ENCODE measurements around the gene MAD1L1. TPM values are rescaled to one million over a fixed set of nuclear protein-coding genes. Genes with fewer than 3 reads are reported as not detected.

The MAD1L1 gene
- total RNA-seq, 1 experiment from 2014 or later, result 46.7 TPM

- TF ChIP-seq CTCF (conservative IDR thresholded peaks at IDR 0.05; ENCODE audit: low read depth, low read length), result no peak
- TF ChIP-seq EZH2 (IDR thresholded peaks at IDR 0.05; ENCODE audit: borderline replicate concordance, low read depth, low read length, poor library complexity, severe bottlenecking), result no peak
- no peak overlapping the region for H3K27ac ChIP-seq (ENCODE audit: low read depth, low read length, poor library complexity, severe bottlenecking)
- POLR2A ChIA-PET (ENCODE audit: low non-redundant PET), result no interaction called here
- no peak for DNase-seq (ENCODE audit: low spot score)
- no peaks in the 10 kb centered on the region for H3K27me3 ChIP-seq (replicated peaks; ENCODE audit: insufficient read depth, low read depth, low read length, poor library complexity)
- H3K4me3 ChIP-seq (ENCODE audit: low read depth, low read length, poor library complexity, severe bottlenecking), result no peak overlapping the region
- intact Hi-C loops (cut with micrococcal nuclease; ENCODE audit: unreplicated experiment), result no loop called here
- no TSS peak for BruUV-seq (replicated peaks)
- no peaks in the 10 kb centered on the region for H3K9me3 ChIP-seq (ENCODE audit: low read depth, low read length, poor library complexity, severe bottlenecking)
- CTCF ChIA-PET, result interaction anchor here (1.3 kb wide), 1 partner anchor 38 kb away, joined by 3 read pairs; no protein-coding TSS in a partner anchor
- H3K36me3 ChIP-seq (ENCODE audit: insufficient read depth, low read length, poor library complexity, severe bottlenecking), result no peaks in the 10 kb centered on the region
- peaks cover 8% of the 10 kb centered on the region for H3K4me1 ChIP-seq (ENCODE audit: insufficient read depth, low read length, poor library complexity, severe bottlenecking)
Observed at GRCh38 chr7:2003451-2003930, 229.3 kb downstream of the MAD1L1 start.

GRCh38 chr7:2002561-2003450, 229.9 kb downstream of the MAD1L1 start:
- TF ChIP-seq EZH2 (IDR thresholded peaks at IDR 0.05; ENCODE audit: borderline replicate concordance, low read depth, low read length, poor library complexity, severe bottlenecking), result no peak
- no peak for TF ChIP-seq CTCF (conservative IDR thresholded peaks at IDR 0.05; ENCODE audit: low read depth, low read length)
- CTCF ChIA-PET, result no interaction called here
- BruUV-seq (replicated peaks), result no TSS peak
- POLR2A ChIA-PET (ENCODE audit: low non-redundant PET), result no interaction called here
- H3K36me3 ChIP-seq (ENCODE audit: insufficient read depth, low read length, poor library complexity, severe bottlenecking), result no peaks in the 10 kb centered on the region
- intact Hi-C loops (cut with micrococcal nuclease; ENCODE audit: unreplicated experiment), result no loop called here
- no peaks in the 10 kb centered on the region for H3K27me3 ChIP-seq (replicated peaks; ENCODE audit: insufficient read depth, low read depth, low read length, poor library complexity)
- H3K4me3 ChIP-seq (ENCODE audit: low read depth, low read length, poor library complexity, severe bottlenecking), result no peak overlapping the region
- peaks cover under 1% of the 10 kb centered on the region for H3K4me1 ChIP-seq (ENCODE audit: insufficient read depth, low read length, poor library complexity, severe bottlenecking)
- no peak for DNase-seq (ENCODE audit: low spot score)
- no peak overlapping the region for H3K27ac ChIP-seq (ENCODE audit: low read depth, low read length, poor library complexity, severe bottlenecking)
- H3K9me3 ChIP-seq (ENCODE audit: low read depth, low read length, poor library complexity, severe bottlenecking), result no peaks in the 10 kb centered on the region

- no peaks in the 10 kb centered on the region for H3K27me3 ChIP-seq (replicated peaks; ENCODE audit: insufficient read depth, low read depth, low read length, poor library complexity)
- DNase-seq (ENCODE audit: low spot score), result no peak
- no TSS peak for BruUV-seq (replicated peaks)
- no peaks in the 10 kb centered on the region for H3K9me3 ChIP-seq (ENCODE audit: low read depth, low read length, poor library complexity, severe bottlenecking)
- POLR2A ChIA-PET (ENCODE audit: low non-redundant PET), result no interaction called here
- CTCF ChIA-PET, result interaction anchor here (0.6 kb wide), 1 partner anchor 337 kb away, joined by 10 read pairs; no protein-coding TSS in a partner anchor
- H3K4me3 ChIP-seq (ENCODE audit: low read depth, low read length, poor library complexity, severe bottlenecking), result no peak overlapping the region
- intact Hi-C loops (cut with micrococcal nuclease; ENCODE audit: unreplicated experiment), result no loop called here
- TF ChIP-seq EZH2 (IDR thresholded peaks at IDR 0.05; ENCODE audit: borderline replicate concordance, low read depth, low read length, poor library complexity, severe bottlenecking), result no peak
- no peak for TF ChIP-seq CTCF (conservative IDR thresholded peaks at IDR 0.05; ENCODE audit: low read depth, low read length)
- H3K4me1 ChIP-seq (ENCODE audit: insufficient read depth, low read length, poor library complexity, severe bottlenecking), result no peaks in the 10 kb centered on the region
- H3K36me3 ChIP-seq (ENCODE audit: insufficient read depth, low read length, poor library complexity, severe bottlenecking), result no peaks in the 10 kb centered on the region
- no peak overlapping the region for H3K27ac ChIP-seq (ENCODE audit: low read depth, low read length, poor library complexity, severe bottlenecking)
Observed at GRCh38 chr7:2001601-2002442, 230.9 kb downstream of the MAD1L1 start.
